ENCODE results near the gene AKAP1.

Gene AKAP1

DNA sequence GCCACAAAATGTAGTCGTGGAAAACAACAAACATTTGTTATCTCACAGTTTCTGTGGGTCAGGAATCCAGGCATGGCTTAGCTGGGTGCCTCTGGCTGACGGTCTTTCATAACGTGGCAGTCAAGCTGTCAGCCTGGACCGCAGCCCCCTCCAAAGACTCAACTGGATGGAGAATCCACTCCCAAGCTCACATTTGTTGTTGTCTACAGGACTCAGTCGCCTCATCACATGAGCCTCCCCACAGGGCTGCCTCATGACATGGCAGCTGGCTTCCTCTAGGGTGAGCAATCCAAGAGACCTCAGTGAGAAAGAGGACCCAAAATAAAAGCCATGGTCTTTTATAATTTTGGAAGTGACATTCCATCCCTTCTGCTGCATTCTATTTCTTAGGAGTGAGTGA lies 34.7 kb upstream of the AKAP1 start:
- Histone ChIP-seq H3K4me1 (ENCODE audit: control insufficient read depth, insufficient read depth, low read length) (peaks cover 33% of the 10 kb centered on the region), H3K9ac (ENCODE audit: low read length in 2 of 2) (no peak overlapping the region), H3K27me3 (ENCODE audit: control insufficient read depth in 1 of 2, insufficient read depth in 2 of 2, low read length in 2 of 2) (peaks cover 0 to 5% of the 10 kb centered on the region in 2 donors), H3K4me3 (ENCODE audit: low read length in 2 of 2) (no peak overlapping the region), H3K36me3 (ENCODE audit: control insufficient read depth in 2 of 2, insufficient read depth in 2 of 2, low read length in 2 of 2) (no peaks in the 10 kb centered on the region), H3K9me3 (ENCODE audit: control insufficient read depth in 2 of 2, low read length in 2 of 2) (no peaks in the 10 kb centered on the region), H3K27ac (ENCODE audit: low read length) (no peak overlapping the region)

DNA sequence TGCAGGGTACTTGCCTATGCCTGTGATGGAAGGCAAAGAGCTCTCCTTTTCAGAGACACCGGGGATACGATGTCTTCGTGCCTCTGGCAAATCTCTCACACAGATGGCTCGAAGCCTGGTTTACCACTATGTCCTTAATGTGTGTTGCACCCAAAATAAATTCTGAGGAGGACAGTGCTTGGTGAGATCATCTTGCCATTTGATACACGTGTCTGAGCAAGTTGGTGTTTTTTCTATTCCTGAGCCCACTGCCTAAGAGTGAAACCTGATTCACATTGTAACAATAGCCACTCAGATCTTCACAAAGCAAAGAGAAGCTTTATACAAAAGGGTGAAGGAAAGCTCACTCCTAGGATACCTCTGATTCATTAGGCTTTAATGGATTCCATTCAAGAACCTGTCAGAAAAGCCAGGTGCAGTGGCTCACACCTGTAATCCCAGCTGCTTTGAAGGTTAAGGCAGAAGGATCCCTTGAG lies 33.1 kb upstream of the AKAP1 start:
- no peaks in the 10 kb centered on the region for H3K27me3 ChIP-seq (ENCODE audit: control insufficient read depth in 1 of 2, insufficient read depth in 2 of 2, low read length in 2 of 2)
- peaks cover 23% of the 10 kb centered on the region for H3K4me1 ChIP-seq (ENCODE audit: control insufficient read depth, insufficient read depth, low read length)
- H3K9ac ChIP-seq (ENCODE audit: low read length in 2 of 2) = no peak overlapping the region
- peak overlapping the region; percentile 37 for H3K27ac ChIP-seq (ENCODE audit: low read length)
- H3K36me3 ChIP-seq (ENCODE audit: control insufficient read depth in 2 of 2, insufficient read depth in 2 of 2, low read length in 2 of 2) = no peaks in the 10 kb centered on the region
- peak overlapping the region in 1 of 2 donors; percentile 9 for H3K4me3 ChIP-seq (ENCODE audit: low read length in 2 of 2)
- H3K9me3 ChIP-seq (ENCODE audit: control insufficient read depth in 2 of 2, low read length in 2 of 2) = no peaks in the 10 kb centered on the region

DNA sequence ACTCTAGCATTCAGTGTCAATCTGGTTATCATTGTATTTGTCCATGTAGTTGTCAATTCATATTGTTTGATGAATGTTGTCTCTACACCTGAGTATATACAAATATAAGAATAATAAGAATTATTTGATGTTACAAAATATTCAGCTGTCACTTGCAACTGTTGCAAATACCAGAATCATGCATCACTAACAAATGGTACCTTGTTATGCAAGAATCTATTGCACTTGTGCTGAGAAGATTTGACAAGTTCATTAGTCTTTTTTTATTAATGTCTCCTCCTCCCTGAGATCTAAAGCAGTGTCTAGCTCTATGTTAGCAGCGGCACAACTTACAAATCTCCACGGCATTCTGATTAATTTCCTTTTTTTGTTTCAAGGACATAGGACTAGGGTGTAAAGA lies 22.2 kb upstream of the AKAP1 start:
- Histone ChIP-seq H3K4me1 (ENCODE audit: control insufficient read depth, insufficient read depth, low read length) (no peaks in the 10 kb centered on the region), H3K36me3 (ENCODE audit: control insufficient read depth in 2 of 2, insufficient read depth in 2 of 2, low read length in 2 of 2) (no peaks in the 10 kb centered on the region), H3K4me3 (ENCODE audit: low read length in 2 of 2) (no peak overlapping the region), H3K27me3 (ENCODE audit: control insufficient read depth in 1 of 2, insufficient read depth in 2 of 2, low read length in 2 of 2) (no peaks in the 10 kb centered on the region), H3K27ac (ENCODE audit: low read length) (no peak overlapping the region), H3K9ac (ENCODE audit: low read length in 2 of 2) (no peak overlapping the region), H3K9me3 (ENCODE audit: control insufficient read depth in 2 of 2, low read length in 2 of 2) (no peaks in the 10 kb centered on the region)

DNA sequence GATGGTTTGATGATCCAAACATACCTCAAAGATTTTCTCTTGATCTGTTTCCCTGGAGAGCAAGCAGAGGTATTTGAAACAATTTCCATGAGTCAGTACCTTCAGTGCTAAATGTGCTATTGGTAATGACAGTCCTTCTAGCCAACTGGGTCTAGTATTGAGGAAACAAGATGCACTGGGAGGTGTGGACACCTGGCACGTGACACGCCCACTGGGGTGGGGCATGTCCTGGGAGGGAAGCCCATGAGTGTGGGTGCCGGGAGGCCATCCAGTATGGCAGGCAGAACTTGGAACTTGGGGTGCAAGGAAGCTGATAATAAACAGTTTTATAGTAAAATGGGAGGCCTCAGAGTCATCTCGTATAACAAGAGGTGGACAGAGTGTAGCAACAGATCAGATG lies 17.9 kb upstream of the AKAP1 start:
- Histone ChIP-seq H3K4me1 (ENCODE audit: control insufficient read depth, insufficient read depth, low read length) (peaks cover 3% of the 10 kb centered on the region), H3K4me3 (ENCODE audit: low read length in 2 of 2) (no peak overlapping the region), H3K27ac (ENCODE audit: low read length) (no peak overlapping the region), H3K9me3 (ENCODE audit: control insufficient read depth in 2 of 2, low read length in 2 of 2) (no peaks in the 10 kb centered on the region), H3K9ac (ENCODE audit: low read length in 2 of 2) (no peak overlapping the region), H3K36me3 (ENCODE audit: control insufficient read depth in 2 of 2, insufficient read depth in 2 of 2, low read length in 2 of 2) (no peaks in the 10 kb centered on the region), H3K27me3 (ENCODE audit: control insufficient read depth in 1 of 2, insufficient read depth in 2 of 2, low read length in 2 of 2) (no peaks in the 10 kb centered on the region)

DNA sequence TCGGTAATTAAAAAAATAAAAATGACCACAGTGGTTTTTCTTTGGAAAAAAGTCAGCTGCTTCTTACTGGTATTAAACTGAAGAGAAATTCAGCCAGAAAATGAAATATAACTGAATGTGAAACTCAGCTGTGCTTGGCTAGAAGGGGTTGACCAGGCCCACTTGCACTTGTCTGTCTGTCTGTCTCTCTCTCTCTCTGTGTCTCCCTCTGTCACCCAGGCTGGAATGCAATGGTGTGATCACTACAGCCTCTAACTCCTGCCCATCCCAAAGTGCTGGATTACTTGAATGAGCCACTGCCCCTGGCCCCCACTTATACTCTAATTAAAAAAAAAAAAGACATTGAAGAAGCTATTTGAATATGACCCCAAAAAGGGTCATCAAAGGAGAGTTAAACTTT lies 17.3 kb upstream of the AKAP1 start:
- no peaks in the 10 kb centered on the region for H3K27me3 ChIP-seq (ENCODE audit: control insufficient read depth in 1 of 2, insufficient read depth in 2 of 2, low read length in 2 of 2)
- H3K36me3 ChIP-seq (ENCODE audit: control insufficient read depth in 2 of 2, insufficient read depth in 2 of 2, low read length in 2 of 2) = no peaks in the 10 kb centered on the region
- H3K9ac ChIP-seq (ENCODE audit: low read length in 2 of 2) = no peak overlapping the region
- no peak overlapping the region for H3K27ac ChIP-seq (ENCODE audit: low read length)
- H3K9me3 ChIP-seq (ENCODE audit: control insufficient read depth in 2 of 2, low read length in 2 of 2) = no peaks in the 10 kb centered on the region
- peaks cover 3% of the 10 kb centered on the region for H3K4me1 ChIP-seq (ENCODE audit: control insufficient read depth, insufficient read depth, low read length)
- no peak overlapping the region for H3K4me3 ChIP-seq (ENCODE audit: low read length in 2 of 2)

DNA sequence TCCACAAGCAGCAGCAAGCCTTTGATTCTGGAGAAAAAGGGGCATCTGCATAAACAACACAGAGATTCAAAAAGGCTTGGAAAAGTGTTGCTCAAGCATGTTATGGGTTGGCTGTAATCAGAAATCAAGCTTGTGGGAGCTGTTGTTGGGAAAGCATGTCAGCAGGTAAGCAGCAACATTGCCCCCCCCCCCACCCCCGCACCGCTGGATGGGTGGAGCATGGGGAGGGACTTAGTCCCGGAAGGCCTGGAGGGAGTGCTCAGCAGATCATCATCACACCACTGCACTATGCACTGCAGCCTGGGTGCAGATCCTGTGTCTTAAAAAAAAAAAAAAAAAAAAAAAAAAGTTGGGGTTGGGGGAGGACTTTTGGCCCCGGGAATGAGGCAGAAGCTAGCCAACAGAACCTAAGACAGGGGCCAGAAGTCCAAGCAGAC lies 16.8 kb upstream of the AKAP1 start:
- Histone ChIP-seq H3K36me3 (ENCODE audit: control insufficient read depth in 2 of 2, insufficient read depth in 2 of 2, low read length in 2 of 2) (no peaks in the 10 kb centered on the region), H3K9me3 (ENCODE audit: control insufficient read depth in 2 of 2, low read length in 2 of 2) (no peaks in the 10 kb centered on the region), H3K4me1 (ENCODE audit: control insufficient read depth, insufficient read depth, low read length) (peaks cover 7% of the 10 kb centered on the region), H3K27me3 (ENCODE audit: control insufficient read depth in 1 of 2, insufficient read depth in 2 of 2, low read length in 2 of 2) (no peaks in the 10 kb centered on the region), H3K4me3 (ENCODE audit: low read length in 2 of 2) (no peak overlapping the region), H3K27ac (ENCODE audit: low read length) (no peak overlapping the region), H3K9ac (ENCODE audit: low read length in 2 of 2) (no peak overlapping the region)

DNA sequence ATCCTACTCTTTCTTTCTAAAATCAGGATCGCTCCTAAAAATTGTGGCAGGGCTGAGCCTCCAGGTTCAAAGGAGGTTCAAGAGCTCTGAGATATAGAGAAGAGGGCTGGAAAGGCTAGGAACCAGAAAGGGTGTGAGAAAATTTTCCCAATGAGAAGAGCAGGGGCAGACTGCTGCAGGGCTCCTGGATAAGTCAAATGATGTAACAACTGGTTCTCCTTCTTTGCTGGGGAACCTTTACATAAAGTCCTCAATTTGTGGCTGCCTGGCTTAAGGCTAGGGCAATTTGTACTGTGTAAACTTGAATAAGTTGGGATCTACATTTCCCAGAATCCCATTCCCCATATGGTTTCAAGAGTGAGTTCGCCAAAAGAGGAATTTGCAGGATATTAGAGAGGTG lies 16.3 kb upstream of the AKAP1 start:
- Histone ChIP-seq H3K4me3 (ENCODE audit: low read length in 2 of 2) (no peak overlapping the region), H3K9me3 (ENCODE audit: control insufficient read depth in 2 of 2, low read length in 2 of 2) (no peaks in the 10 kb centered on the region), H3K36me3 (ENCODE audit: control insufficient read depth in 2 of 2, insufficient read depth in 2 of 2, low read length in 2 of 2) (no peaks in the 10 kb centered on the region), H3K27ac (ENCODE audit: low read length) (no peak overlapping the region), H3K4me1 (ENCODE audit: control insufficient read depth, insufficient read depth, low read length) (peaks cover 10% of the 10 kb centered on the region), H3K27me3 (ENCODE audit: control insufficient read depth in 1 of 2, insufficient read depth in 2 of 2, low read length in 2 of 2) (no peaks in the 10 kb centered on the region), H3K9ac (ENCODE audit: low read length in 2 of 2) (no peak overlapping the region)

DNA sequence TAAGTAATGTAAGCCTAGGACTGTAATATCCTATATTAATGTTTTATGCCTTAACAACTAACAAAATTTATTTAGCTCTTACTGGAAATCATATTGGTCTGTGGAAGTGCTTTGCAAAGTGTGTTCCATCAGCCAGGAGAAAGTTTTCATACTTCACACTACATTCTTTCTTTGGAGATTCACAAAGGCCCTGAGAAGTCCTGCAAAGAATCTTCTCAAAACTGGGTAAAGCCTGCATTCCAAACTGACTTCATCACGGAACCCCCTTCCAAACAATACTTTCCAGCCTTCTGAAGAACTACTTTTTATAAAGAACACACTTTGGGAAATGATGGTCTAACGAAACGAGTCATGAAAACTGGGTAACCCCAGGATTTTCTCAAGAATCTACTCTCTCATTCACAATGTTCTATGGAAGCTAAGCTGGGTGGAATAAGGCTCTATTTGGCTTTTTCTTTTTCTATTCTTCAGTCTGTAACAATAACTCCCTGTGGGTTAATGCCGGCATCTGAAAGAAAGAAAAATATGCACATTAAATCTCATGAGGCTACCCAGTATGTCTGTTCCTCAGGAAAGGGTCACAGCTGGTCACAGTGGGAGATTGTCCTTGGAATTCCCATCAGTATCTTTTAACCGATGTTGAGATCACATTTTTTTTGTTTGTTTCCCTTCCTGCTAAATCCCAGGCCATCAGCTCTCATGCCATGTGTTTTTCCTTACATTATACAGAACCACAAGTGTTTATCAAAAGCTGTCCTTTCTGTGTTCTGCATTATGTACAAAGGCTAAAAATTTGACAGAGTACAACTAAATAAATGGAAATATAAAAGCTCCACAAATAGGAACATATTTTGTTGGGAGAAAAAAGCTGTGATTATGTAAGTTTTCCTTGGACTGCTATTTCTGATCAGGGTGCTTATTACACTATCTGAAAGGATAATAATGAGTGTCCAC lies 12.8 kb upstream of the AKAP1 start:
- H3K9ac ChIP-seq (ENCODE audit: low read length in 2 of 2) = no peak overlapping the region
- H3K36me3 ChIP-seq (ENCODE audit: control insufficient read depth in 2 of 2, insufficient read depth in 2 of 2, low read length in 2 of 2) = no peaks in the 10 kb centered on the region
- no peak overlapping the region for H3K4me3 ChIP-seq (ENCODE audit: low read length in 2 of 2)
- no peaks in the 10 kb centered on the region for H3K9me3 ChIP-seq (ENCODE audit: control insufficient read depth in 2 of 2, low read length in 2 of 2)
- H3K4me1 ChIP-seq (ENCODE audit: control insufficient read depth, insufficient read depth, low read length) = peaks cover 10% of the 10 kb centered on the region
- H3K27ac ChIP-seq (ENCODE audit: low read length) = peak overlapping the region; percentile 4
- H3K27me3 ChIP-seq (ENCODE audit: control insufficient read depth in 1 of 2, insufficient read depth in 2 of 2, low read length in 2 of 2) = no peaks in the 10 kb centered on the region

DNA sequence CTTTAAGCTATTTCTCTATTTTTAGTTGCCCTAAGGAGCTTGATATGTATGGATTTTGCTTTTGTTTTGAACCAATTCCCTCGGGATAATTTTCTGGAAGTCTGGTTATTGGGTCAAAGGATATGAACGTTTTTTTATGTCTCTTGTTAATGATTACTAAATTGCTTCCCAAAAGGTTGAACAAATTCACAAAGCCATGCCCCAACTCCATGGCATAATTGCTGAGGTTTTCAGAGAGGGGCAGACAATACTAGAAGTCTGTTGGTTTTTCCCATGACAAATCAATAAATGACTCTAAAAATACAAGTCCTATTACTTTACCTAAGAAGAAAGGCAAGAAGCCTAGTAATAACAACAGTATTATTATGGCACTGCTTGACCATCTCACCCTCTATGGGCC lies 11.4 kb upstream of the AKAP1 start:
- H3K9ac ChIP-seq (ENCODE audit: low read length in 2 of 2) = no peak overlapping the region
- no peaks in the 10 kb centered on the region for H3K9me3 ChIP-seq (ENCODE audit: control insufficient read depth in 2 of 2, low read length in 2 of 2)
- H3K27ac ChIP-seq (ENCODE audit: low read length) = no peak overlapping the region
- no peaks in the 10 kb centered on the region for H3K36me3 ChIP-seq (ENCODE audit: control insufficient read depth in 2 of 2, insufficient read depth in 2 of 2, low read length in 2 of 2)
- no peaks in the 10 kb centered on the region for H3K27me3 ChIP-seq (ENCODE audit: control insufficient read depth in 1 of 2, insufficient read depth in 2 of 2, low read length in 2 of 2)
- H3K4me1 ChIP-seq (ENCODE audit: control insufficient read depth, insufficient read depth, low read length) = peaks cover 10% of the 10 kb centered on the region
- no peak overlapping the region for H3K4me3 ChIP-seq (ENCODE audit: low read length in 2 of 2)

DNA sequence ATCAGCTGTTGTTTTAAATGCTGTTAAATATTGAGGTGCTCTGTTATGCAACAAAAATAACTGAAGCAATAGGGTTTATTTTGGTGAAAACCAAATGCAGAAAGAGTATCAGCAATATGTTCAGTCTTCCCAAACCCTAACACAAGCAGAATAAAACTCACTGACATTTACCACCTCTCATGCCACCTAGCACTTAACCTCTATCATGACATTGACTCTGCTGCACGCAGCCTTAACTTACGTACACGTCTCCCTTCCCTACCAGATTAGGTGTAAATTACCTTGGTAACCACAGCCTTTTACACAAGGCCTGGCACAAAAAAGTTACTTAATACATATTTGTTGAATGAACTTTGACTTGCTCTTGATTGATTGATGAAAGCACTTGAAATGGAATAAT lies 9.9 kb upstream of the AKAP1 start:
- H3K9ac ChIP-seq (ENCODE audit: low read length in 2 of 2) = no peak overlapping the region
- no peaks in the 10 kb centered on the region for H3K36me3 ChIP-seq (ENCODE audit: control insufficient read depth in 2 of 2, insufficient read depth in 2 of 2, low read length in 2 of 2)
- H3K27me3 ChIP-seq (ENCODE audit: control insufficient read depth in 1 of 2, insufficient read depth in 2 of 2, low read length in 2 of 2) = no peaks in the 10 kb centered on the region
- no peak overlapping the region for H3K27ac ChIP-seq (ENCODE audit: low read length)
- no peak overlapping the region for H3K4me3 ChIP-seq (ENCODE audit: low read length in 2 of 2)
- H3K9me3 ChIP-seq (ENCODE audit: control insufficient read depth in 2 of 2, low read length in 2 of 2) = no peaks in the 10 kb centered on the region
- peaks cover 9% of the 10 kb centered on the region for H3K4me1 ChIP-seq (ENCODE audit: control insufficient read depth, insufficient read depth, low read length)

DNA sequence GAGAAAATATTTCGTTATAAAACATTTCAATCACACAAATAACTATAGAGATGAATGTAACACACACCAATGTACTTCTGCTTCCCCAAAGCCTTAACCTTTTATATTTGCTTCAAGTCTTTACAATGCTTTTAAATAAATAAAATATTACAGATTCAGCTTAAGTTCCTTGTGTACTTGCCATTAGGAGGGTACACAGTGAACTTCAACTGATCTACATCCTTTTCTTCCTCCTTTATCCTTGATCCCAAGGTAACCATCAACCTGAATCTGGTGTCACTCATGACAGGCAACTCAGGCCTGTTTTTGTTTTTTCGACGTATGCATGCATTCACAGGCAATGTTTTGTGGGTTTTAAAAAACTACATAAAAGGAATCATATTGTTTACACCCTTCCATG lies 9.3 kb upstream of the AKAP1 start:
- Histone ChIP-seq H3K9ac (ENCODE audit: low read length in 2 of 2) (no peak overlapping the region), H3K27me3 (ENCODE audit: control insufficient read depth in 1 of 2, insufficient read depth in 2 of 2, low read length in 2 of 2) (no peaks in the 10 kb centered on the region), H3K27ac (ENCODE audit: low read length) (no peak overlapping the region), H3K36me3 (ENCODE audit: control insufficient read depth in 2 of 2, insufficient read depth in 2 of 2, low read length in 2 of 2) (no peaks in the 10 kb centered on the region), H3K4me3 (ENCODE audit: low read length in 2 of 2) (no peak overlapping the region), H3K4me1 (ENCODE audit: control insufficient read depth, insufficient read depth, low read length) (peaks cover 9% of the 10 kb centered on the region), H3K9me3 (ENCODE audit: control insufficient read depth in 2 of 2, low read length in 2 of 2) (no peaks in the 10 kb centered on the region)
